GM12878 (cell line): ENCODE measurements around the gene TTC16. TPM values are rescaled to one million over a fixed set of nuclear protein-coding genes. Genes with fewer than 3 reads are reported as not detected.
A peak's percentile ranks its signal among the peaks of the same experiment; 100 is the strongest.

Experiments
- ATAC-seq: fragments of 200-7000 bp; cut with Tn5 transposase; 3 replicates; pipeline ENCODE4 v1.9.1; 2020; ENCODE audit warnings: mild to moderate bottlenecking, moderate library complexity
- BruUV-seq: library from RNA; stranded (reverse); fragments of 400-500 nt; replicated peaks from 2 replicates; lab custom pipeline; 2021; lab: Mats Ljungman, UMichigan
- CTCF ChIA-PET: fragments of 300-600 bp; sonication (Branson Sonifier 250); formaldehyde crosslinking; extraction: SDS; loops from one replicate; lab custom pipeline; 2021; ENCODE audit warnings: inconsistent platforms; lab: Yijun Ruan, JAX
- POLR2A ChIA-PET: fragments of 350-600 bp; formaldehyde crosslinking; extraction: SDS; loops from one replicate; lab custom pipeline; 2021; ENCODE audit warnings: inconsistent platforms; lab: Charles Lee
- RAD21 ChIA-PET: fragments of 300-600 bp; sonication (Branson Sonifier 250); formaldehyde crosslinking; loops from one replicate; lab custom pipeline; 2023; ENCODE audit warnings: antibody characterized with exemption; ENCODE audit not compliant: unreplicated experiment; lab: Charles Lee
- SMC1A ChIA-PET: fragments of 300-600 bp; sonication (Branson Sonifier 250); formaldehyde crosslinking; loops from one replicate; lab custom pipeline; 2023; ENCODE audit not compliant: unreplicated experiment, uncharacterized antibody; lab: Charles Lee
- DNase-seq: peaks from one replicate; pipeline ENCODE4 v3.0.0-alpha.2; 2011; ENCODE audit warnings: low read depth, low spot score
- FAIRE-seq: peaks from 3 replicates; lab custom pipeline; 2011; peaks lifted over from hg19 to GRCh38; lab: Jason Lieb, UNC
- H2AFZ ChIP-seq: 2 replicates; pipeline ENCODE4 v1.6.0; 2011; ENCODE audit warnings: low read depth, low read length, control low read depth; ENCODE audit not compliant: control insufficient read depth
- H3K27ac ChIP-seq: 2 replicates; pipeline ENCODE4 v1.5.1; 2011; ENCODE audit warnings: control low read depth; ENCODE audit not compliant: control insufficient read depth, insufficient read depth
- H3K27me3 ChIP-seq, 2 experiments: replicated peaks in 1 of 2; 2 replicates each; pipeline versions ENCODE4 v1.6.0 to v1.6.1; 2011; ENCODE audit warnings: low read length in 1 of 2; ENCODE audit not compliant: control insufficient read depth in 2 of 2, insufficient read depth in 2 of 2
- H3K36me3 ChIP-seq, 2 experiments: 2 replicates each; pipeline ENCODE4 v1.5.1; 2011; ENCODE audit warnings: low read length in 1 of 2; ENCODE audit not compliant: control insufficient read depth in 2 of 2, insufficient read depth in 2 of 2
- H3K4me1 ChIP-seq: 2 replicates; pipeline ENCODE4 v1.6.1; 2011; ENCODE audit warnings: mild to moderate bottlenecking, low read length, moderate library complexity, mixed read lengths; ENCODE audit not compliant: control insufficient read depth, insufficient read depth
- H3K4me2 ChIP-seq: 2 replicates; pipeline ENCODE4 v1.6.0; 2011; ENCODE audit warnings: control low read depth; ENCODE audit not compliant: control insufficient read depth, insufficient read depth
- H3K4me3 ChIP-seq: fragments of 200-600 bp; sonication (generic); 2 replicates; pipeline ENCODE4 v1.5.1; 2016
- H3K79me2 ChIP-seq: 2 replicates; pipeline ENCODE4 v1.6.0; 2011; ENCODE audit warnings: low read length; ENCODE audit not compliant: control insufficient read depth, insufficient read depth
- H3K9ac ChIP-seq: 2 replicates; pipeline ENCODE4 v1.8.0; 2011; ENCODE audit warnings: low read length, control low read depth, mixed read lengths; ENCODE audit not compliant: control insufficient read depth, insufficient read depth
- H3K9me3 ChIP-seq: replicated peaks from 3 replicates; pipeline ENCODE4 v1.5.1; 2011; ENCODE audit warnings: mild to moderate bottlenecking, low read length; ENCODE audit not compliant: control insufficient read depth, insufficient read depth
- H4K20me1 ChIP-seq: 2 replicates; pipeline ENCODE4 v1.6.0; 2011; ENCODE audit not compliant: control insufficient read depth, insufficient read depth
- BACH1 ChIP-seq: fragments of 450-650 bp; IDR thresholded peaks from 2 replicates; pipeline ENCODE4 v1.6.1; 2017; ENCODE audit warnings: mild to moderate bottlenecking, borderline replicate concordance
- BHLHE40 ChIP-seq, 2 experiments: fragments of 450-650 bp in 1 of 2; IDR thresholded peaks; 2 replicates each; pipeline ENCODE4 v1.6.1; 2011 to 2017; ENCODE audit warnings: low read depth in 2 of 2, borderline replicate concordance in 1 of 2, improper control_type of control experiment in 1 of 2, low read length in 1 of 2, mild to moderate bottlenecking in 1 of 2
- CBFB ChIP-seq: IDR thresholded peaks from 2 replicates; pipeline ENCODE4 v1.6.1; 2016; ENCODE audit warnings: antibody characterized with exemption, low read depth
- CBX5 ChIP-seq: sonication (generic); IDR thresholded peaks from 2 replicates; pipeline ENCODE4 v1.6.1; 2016; ENCODE audit warnings: low read depth, moderate library complexity, mild to moderate bottlenecking, inconsistent platforms
- KAT2A ChIP-seq: conservative IDR thresholded peaks from 2 replicates; pipeline ENCODE4 v1.6.1; 2011; ENCODE audit warnings: low read depth, low read length; ENCODE audit not compliant: control insufficient read depth
- PAX8 ChIP-seq: fragments of 450-650 bp; IDR thresholded peaks from 2 replicates; pipeline ENCODE4 v1.6.1; 2017; ENCODE audit warnings: mild to moderate bottlenecking, moderate library complexity
- SIN3A ChIP-seq: IDR thresholded peaks from 2 replicates; pipeline ENCODE4 v1.6.1; 2012; ENCODE audit warnings: low read depth, low read length, improper control_type of control experiment
- ZSCAN29 ChIP-seq: fragments of 450-650 bp; IDR thresholded peaks from 2 replicates; pipeline ENCODE4 v1.6.1; 2017; ENCODE audit warnings: mild to moderate bottlenecking, moderate library complexity
- WGBS: methylation state at CpG from one replicate; pipeline ENCODE4 v1.1.6; 2016; ENCODE audit warnings: low lambda C conversion rate; ENCODE audit not compliant: insufficient replicate concordance, insufficient coverage; ENCODE audit errors: missing lambda C conversion rate; 5-methylcytosine and 5-hydroxymethylcytosine counted together
- in situ Hi-C: fragments of 300-500 bp; cut with MboI; formaldehyde crosslinking; loops from 9 replicates; pipeline ENCODE4 v1.14.3; 2018; ENCODE audit warnings: mixed read lengths
- intact Hi-C: fragments of 100-400 bp; cut with micrococcal nuclease; formaldehyde crosslinking; loops from one replicate; pipeline ENCODE4 v1.14.2; 2022; ENCODE audit not compliant: unreplicated experiment
- polyA plus RNA-seq, 11 experiments: library from polyadenylated mRNA; depleted of rRNA in 4 of 11; unstranded in 6 of 11; stranded (reverse) in 5 of 11; fragments of >200 nt; fragmentation: Nextera tagmentation in 4 of 11; fragmentation: Illumina TruSeq in 1 of 11; extraction: Ambion mirVana in 4 of 11; extraction: Trizol in 1 of 11; gene quantifications; 1 replicate in 1 of 11; 2 replicates in 10 of 11; pipeline versions ENCODE4 v1.2.1 to v1.2.3, GENCODE V29; 2011 to 2016; ENCODE audit warnings: inconsistent platforms in 2 of 11, missing spikeins in 2 of 11, low read depth in 1 of 11
- total RNA-seq, 4 experiments: library from RNA; depleted of rRNA in 3 of 4; stranded (reverse); fragments of >200 nt in 3 of 4; fragmentation: Illumina TruSeq in 1 of 4; extraction: Trizol in 1 of 4; gene quantifications; 2 replicates each; pipeline versions ENCODE4 v1.2.1 to v1.2.3, GENCODE V29; 2013 to 2021
- TF ChIP-seq, protein P1 (sequence below): fragments of 450-650 bp; IDR thresholded peaks from 2 replicates; pipeline ENCODE4 v1.6.1; 2017; ENCODE audit warnings: mild to moderate bottlenecking, low read depth, inconsistent platforms; ENCODE audit not compliant: poor library complexity, severe bottlenecking
- TF ChIP-seq, protein P2 (sequence below): fragments of 450-650 bp; IDR thresholded peaks from 2 replicates; pipeline ENCODE4 v1.6.1; 2018; ENCODE audit warnings: mild to moderate bottlenecking, low read depth, moderate library complexity; ENCODE audit not compliant: partially characterized antibody

The TTC16 gene
- total and polyA plus RNA-seq, 10 of the 15 experiments (the other 5 are each of a cell fraction or from before 2014, with no cell fraction given): 0.03 TPM; not detected in 9

DNA sequence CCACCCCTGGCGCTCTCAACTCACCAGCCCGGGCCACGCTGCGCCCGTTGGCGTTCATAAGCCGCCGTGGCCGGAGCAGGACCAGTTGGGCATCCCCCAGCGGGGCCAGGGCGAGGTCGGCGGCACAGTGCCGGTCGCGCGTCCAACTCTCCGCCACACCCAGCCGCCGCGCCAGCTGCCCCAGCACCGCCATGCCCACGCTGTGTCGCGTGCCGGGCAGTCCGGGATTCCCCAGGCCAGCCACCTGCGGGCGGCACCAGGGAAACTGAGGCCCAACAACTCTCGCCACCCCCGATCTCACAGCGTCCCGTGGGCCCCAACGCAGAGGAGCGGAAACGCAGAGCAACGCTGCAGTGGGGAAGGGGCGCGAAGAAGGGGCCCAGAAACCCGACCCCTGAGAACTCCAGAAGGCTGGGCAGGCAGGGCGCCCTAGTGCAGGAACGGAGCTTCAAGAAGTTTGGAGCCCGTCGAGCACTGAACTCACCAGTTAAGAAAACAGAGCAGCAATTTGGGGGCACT is 869 bp upstream of the TTC16 start:
- in situ Hi-C loops (no loop called here), intact Hi-C loops (loop anchor here (5.0 kb wide), 1 partner anchor 202 kb away; the partner anchor contains the start of gene ST6GALNAC4)
- Histone ChIP-seq H2AFZ (peak overlapping the region; percentile 97), H3K79me2 (no peaks in the 10 kb centered on the region), H3K9me3 (no peaks in the 10 kb centered on the region), H3K9ac (peak overlapping the region; percentile 69), H3K27me3 (no peaks in the 10 kb centered on the region), H4K20me1 (no peaks in the 10 kb centered on the region), H3K4me3 (peak overlapping the region; percentile 74), H3K4me1 (peaks cover 6% of the 10 kb centered on the region; the same call in 1 of the 2 replicates), H3K36me3 (no peaks in the 10 kb centered on the region; a peak in 1 of 4 replicates), H3K27ac (no peak overlapping the region), H3K4me2 (peak overlapping the region; percentile 88)
- RAD21 ChIA-PET: interaction anchor here (2.8 kb wide), 1 partner anchor 20 kb away, joined by 19 read pairs; the partner anchor contains the start of gene TOR2A
- CTCF ChIA-PET: interaction anchor here (0.6 to 3.3 kb wide), 4 partner anchors 11 to 155 kb away, joined by 3 to 21 read pairs (median 5); partner anchors contain the start of genes STXBP1 and TOR2A
- ATAC-seq (peak; percentile 54), DNase-seq (no peak), FAIRE-seq (no peak)
- TF ChIP-seq CBFB (no peak), SIN3A (0 out of 2 replicates have a peak, but pooled peaks have one; percentile 3), BHLHE40 (IDR thresholded peaks at IDR 0.05; ENCODE audit: borderline replicate concordance in 1 of 2, low read depth in 2 of 2, low read length in 1 of 2) (peak; percentile 82 to 96)
- POLR2A ChIA-PET: interaction anchor here (1.9 kb wide), 1 partner anchor 11 kb away, joined by 8 read pairs; no protein-coding TSS in a partner anchor
- 1% methylated on average over 33 of the region's 44 CpGs for WGBS
- SMC1A ChIA-PET: interaction anchor here (1.1 to 1.4 kb wide), 3 partner anchors 8 to 155 kb away, joined by 3 to 6 read pairs (median 5); partner anchors contain the start of genes CFAP157 and TOR2A
- no TSS peak for BruUV-seq

DNA sequence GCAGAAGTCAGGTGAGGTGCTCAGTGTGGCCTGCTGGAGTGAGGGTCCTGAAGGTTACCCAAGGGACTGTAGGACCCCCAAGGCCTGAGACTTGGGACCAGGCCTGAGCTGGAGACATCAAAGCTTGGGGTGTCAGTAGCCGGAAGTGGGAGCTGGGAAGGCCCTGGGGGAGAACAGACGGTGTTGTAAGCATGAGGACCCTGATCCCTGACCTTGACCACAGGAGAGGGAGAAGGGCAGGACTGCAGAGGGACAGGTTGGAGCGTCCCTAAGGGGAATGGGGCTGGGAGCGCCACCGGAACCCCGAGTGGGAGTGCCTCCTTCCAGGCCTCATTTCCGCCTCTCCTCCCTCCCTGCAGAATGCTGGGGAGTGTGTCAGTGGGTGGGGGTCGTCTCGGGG is 533 bp downstream of the TTC16 start:
- in situ Hi-C loops (no loop called here), intact Hi-C loops (loop anchor here (5.0 kb wide), 1 partner anchor 201 kb away; the partner anchor contains the start of gene ST6GALNAC4)
- no peaks in the 10 kb centered on the region for H4K20me1 ChIP-seq
- H2AFZ ChIP-seq: peak overlapping the region; percentile 97; the same call in 1 of the 2 replicates
- H3K27me3 ChIP-seq: no peaks in the 10 kb centered on the region
- FAIRE-seq (no peak), DNase-seq (no peak), ATAC-seq (no peak)
- no peaks in the 10 kb centered on the region for H3K9me3 ChIP-seq
- H3K36me3 ChIP-seq: no peaks in the 10 kb centered on the region; a peak in 1 of 4 replicates
- WGBS: 46% methylated on average over 9 of the region's 9 CpGs
- peaks cover 4% of the 10 kb centered on the region; the same call in 1 of the 2 replicates for H3K4me1 ChIP-seq
- CTCF ChIA-PET: interaction anchor here (1.0 to 3.3 kb wide), 4 partner anchors 12 to 153 kb away, joined by 3 to 21 read pairs (median 5); partner anchors contain the start of gene TOR2A
- peak overlapping the region; percentile 88; the same call in 1 of the 2 replicates for H3K4me2 ChIP-seq
- RAD21 ChIA-PET: interaction anchor here (2.8 kb wide), 1 partner anchor 19 kb away, joined by 19 read pairs; the partner anchor contains the start of gene TOR2A
- SMC1A ChIA-PET: interaction anchor here (0.6 to 1.5 kb wide), 4 partner anchors 13 to 205 kb away, joined by 3 to 6 read pairs (median 4); partner anchors contain the start of gene TOR2A
- no peak overlapping the region for H3K27ac ChIP-seq
- POLR2A ChIA-PET: interaction anchor here (1.9 kb wide), 1 partner anchor 9 kb away, joined by 8 read pairs; no protein-coding TSS in a partner anchor
- no peak overlapping the region for H3K9ac ChIP-seq
- no TSS peak for BruUV-seq
- no peaks in the 10 kb centered on the region for H3K79me2 ChIP-seq
- no peak overlapping the region for H3K4me3 ChIP-seq
- TF ChIP-seq BACH1 (no peak), SIN3A (no peak), PAX8 (no peak), ZSCAN29 (no peak), KAT2A (no peak), CBX5 (no peak)
- TF ChIP-seq, protein P1, sequence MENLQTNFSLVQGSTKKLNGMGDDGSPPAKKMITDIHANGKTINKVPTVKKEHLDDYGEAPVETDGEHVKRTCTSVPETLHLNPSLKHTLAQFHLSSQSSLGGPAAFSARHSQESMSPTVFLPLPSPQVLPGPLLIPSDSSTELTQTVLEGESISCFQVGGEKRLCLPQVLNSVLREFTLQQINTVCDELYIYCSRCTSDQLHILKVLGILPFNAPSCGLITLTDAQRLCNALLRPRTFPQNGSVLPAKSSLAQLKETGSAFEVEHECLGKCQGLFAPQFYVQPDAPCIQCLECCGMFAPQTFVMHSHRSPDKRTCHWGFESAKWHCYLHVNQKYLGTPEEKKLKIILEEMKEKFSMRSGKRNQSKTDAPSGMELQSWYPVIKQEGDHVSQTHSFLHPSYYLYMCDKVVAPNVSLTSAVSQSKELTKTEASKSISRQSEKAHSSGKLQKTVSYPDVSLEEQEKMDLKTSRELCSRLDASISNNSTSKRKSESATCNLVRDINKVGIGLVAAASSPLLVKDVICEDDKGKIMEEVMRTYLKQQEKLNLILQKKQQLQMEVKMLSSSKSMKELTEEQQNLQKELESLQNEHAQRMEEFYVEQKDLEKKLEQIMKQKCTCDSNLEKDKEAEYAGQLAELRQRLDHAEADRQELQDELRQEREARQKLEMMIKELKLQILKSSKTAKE: no peak
- TF ChIP-seq, protein P2, sequence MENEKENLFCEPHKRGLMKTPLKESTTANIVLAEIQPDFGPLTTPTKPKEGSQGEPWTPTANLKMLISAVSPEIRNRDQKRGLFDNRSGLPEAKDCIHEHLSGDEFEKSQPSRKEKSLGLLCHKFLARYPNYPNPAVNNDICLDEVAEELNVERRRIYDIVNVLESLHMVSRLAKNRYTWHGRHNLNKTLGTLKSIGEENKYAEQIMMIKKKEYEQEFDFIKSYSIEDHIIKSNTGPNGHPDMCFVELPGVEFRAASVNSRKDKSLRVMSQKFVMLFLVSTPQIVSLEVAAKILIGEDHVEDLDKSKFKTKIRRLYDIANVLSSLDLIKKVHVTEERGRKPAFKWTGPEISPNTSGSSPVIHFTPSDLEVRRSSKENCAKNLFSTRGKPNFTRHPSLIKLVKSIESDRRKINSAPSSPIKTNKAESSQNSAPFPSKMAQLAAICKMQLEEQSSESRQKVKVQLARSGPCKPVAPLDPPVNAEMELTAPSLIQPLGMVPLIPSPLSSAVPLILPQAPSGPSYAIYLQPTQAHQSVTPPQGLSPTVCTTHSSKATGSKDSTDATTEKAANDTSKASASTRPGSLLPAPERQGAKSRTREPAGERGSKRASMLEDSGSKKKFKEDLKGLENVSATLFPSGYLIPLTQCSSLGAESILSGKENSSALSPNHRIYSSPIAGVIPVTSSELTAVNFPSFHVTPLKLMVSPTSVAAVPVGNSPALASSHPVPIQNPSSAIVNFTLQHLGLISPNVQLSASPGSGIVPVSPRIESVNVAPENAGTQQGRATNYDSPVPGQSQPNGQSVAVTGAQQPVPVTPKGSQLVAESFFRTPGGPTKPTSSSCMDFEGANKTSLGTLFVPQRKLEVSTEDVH: no peak
